Activated T-cell treated with anti-CD3 and anti-CD28 coated beads for 48 hours (primary cell): ENCODE results near the gene RAB11FIP5.
"Not testable (repeated sequence)": the region's sequence is repeated elsewhere in the genome, so short reads cannot be mapped to it uniquely, and the experiment has no call there.

ENCODE experiments used
- DNase-seq: peaks from one replicate; pipeline ENCODE4 v3.0.0-alpha.2; 2020; ENCODE audit warnings: low read depth

The RAB11FIP5 gene

GRCh38 chr2:73069041-73069854, 43.5 kb downstream of the RAB11FIP5 start:
- DNase-seq: no peak

GRCh38 chr2:73068147-73068546, 44.6 kb downstream of the RAB11FIP5 start:
- no peak for DNase-seq

DNA sequence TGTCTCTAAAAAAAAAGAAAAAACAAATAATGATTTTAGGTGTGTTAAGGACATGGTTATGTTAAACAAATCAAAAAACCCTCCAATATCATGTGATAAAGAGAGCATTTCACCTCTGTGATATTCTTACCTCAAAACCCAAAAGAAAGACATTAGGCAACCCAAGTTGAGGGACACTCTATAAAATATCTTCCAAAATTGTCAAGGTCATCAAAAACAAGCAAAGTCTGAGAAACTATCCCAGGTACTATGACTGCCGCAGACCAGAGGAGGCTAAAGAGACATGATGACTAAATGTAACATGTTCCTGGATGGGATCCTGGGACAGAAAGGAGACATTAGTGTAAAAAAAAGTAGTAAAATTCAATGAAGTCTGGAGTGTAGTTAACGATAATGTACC, 45.7 kb downstream of the RAB11FIP5 start:
- DNase-seq: no peak

- not testable (repeated sequence) for DNase-seq
Observed at GRCh38 chr2:73065070-73065469, 47.7 kb downstream of the RAB11FIP5 start.

DNA sequence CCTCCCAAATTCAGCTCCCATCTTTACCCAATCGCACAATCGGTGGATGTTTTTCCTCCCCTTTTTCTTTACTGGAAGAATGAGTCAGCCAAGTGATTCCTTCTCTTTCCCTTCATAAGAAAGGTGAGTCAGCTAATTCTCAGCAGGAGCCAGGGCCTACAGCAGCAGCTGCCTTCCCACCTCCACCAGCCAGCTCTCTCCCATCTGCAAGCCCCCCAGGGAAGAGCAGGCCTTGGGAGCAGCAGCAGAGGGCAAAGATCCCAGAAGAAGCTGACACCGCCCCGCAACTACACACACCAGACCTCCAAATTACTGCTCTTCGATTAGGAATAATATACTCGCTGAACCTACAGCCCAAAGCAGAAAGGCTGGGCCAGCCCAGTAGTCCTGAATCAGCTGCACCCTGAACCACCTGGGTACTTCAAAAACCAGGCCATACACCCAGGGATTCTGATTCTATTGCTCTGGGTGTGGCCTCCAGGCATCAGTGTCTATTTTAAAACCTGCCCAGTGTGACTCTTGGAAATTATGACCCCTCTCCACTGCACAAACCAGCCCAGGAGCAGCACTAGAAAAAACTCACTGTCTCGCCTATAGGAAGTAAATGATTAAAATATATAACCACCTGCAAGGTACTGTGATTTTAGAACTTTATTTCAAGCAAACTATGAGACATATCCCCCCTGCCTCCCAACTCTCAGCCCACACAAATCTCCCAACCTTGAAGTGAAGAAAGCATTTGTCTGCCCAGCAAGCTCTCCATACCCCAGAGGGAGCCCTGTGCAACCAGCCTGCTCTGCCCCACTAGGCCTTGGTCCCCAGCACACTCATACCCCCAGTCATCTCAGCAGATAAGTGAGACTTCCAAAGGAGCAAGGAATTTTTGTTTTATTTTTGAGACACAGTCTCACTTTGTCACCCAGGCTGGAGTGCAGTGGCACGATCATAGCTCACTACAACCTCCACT, 48.6 kb downstream of the RAB11FIP5 start:
- DNase-seq: no peak

- no peak for DNase-seq
Observed at GRCh38 chr2:73063472-73063871, 49.3 kb downstream of the RAB11FIP5 start.

GRCh38 chr2:73059106-73059505, 53.6 kb downstream of the RAB11FIP5 start:
- no peak for DNase-seq

DNA sequence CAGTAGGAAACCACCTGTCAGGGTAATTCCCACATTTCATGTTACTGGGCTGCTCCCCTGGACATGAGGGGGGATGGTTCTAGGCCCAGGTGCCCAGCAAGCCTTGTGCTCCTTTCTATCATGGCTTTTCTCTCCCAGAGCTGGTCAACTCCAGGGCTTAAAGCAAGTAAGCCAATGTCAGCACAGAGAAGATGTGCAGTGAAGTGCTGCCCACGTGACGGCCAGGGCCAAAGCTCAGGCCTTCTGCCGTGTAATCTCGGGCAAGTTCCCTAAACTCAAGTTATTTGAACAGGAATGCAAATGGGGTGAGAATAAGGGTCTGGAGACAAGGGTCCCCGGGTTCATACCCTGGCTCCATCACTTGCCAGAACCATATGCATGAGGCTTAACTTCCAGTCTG, 57.8 kb downstream of the RAB11FIP5 start:
- DNase-seq: no peak

DNA sequence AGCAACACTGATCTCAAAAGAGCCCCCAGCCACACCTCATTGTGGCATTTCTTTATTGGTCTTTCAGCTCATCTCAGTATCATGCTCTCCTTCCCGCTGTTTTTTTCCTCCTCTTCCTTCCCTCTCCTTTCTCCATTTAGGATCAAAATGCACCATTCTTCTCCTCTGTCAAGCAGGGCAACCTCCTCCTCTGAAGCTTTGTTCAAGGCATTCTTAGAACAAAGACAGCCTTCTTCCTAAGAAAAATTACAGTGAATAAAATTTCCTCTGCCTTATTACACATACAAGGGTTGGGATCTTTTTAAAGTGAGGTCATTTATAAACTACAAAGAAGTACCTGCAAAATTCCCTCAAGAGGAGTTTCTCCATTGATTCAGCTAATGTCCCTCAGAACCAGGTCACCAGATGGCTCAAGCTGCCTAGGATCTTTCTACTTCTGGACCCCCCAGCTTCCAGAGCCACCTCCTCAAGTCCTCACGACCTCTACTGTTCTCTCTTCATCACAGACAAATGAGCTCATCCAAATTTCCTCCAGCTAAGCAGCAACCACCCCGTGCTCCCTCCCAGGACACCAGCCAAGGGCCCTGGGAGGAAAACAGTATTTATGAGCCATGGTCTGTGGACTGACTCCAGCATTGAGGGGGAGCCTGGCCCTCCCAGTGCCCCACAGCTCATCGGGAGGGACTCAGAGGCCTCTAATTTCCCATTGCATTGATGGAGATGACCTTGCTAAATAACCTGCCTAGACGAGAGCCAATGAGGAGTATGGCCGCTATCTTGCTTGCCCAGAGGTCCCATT, 59.2 kb downstream of the RAB11FIP5 start:
- DNase-seq: no peak

DNA sequence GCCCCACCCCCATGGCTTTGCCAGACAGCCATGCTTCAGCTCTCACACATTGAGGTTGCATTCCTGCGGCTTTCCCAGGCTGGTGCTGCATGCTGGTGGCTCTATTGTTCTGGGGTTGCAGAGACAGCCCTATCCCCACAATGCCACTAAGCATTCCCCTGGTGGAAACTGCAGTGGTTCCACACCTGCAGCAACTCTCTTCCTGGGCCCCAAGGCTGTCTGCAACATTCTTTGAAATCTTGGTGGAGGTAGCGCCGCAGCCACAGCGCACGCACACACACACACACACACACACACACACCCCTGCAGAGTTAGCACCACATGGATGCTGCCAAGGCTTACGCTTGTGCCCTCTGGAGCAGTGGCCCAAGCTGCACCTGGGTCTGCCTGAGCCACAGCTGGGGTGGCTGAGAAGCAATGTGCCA, 62.6 kb downstream of the RAB11FIP5 start:
- DNase-seq: no peak

GRCh38 chr2:73043929-73044832, 68.6 kb downstream of the RAB11FIP5 start:
- no peak for DNase-seq

- DNase-seq: no peak
Observed at GRCh38 chr2:73043276-73043675, 69.5 kb downstream of the RAB11FIP5 start.

- DNase-seq: no peak
Observed at GRCh38 chr2:73037947-73038585, 74.7 kb downstream of the RAB11FIP5 start.

GRCh38 chr2:73036766-73037165, 76.0 kb downstream of the RAB11FIP5 start:
- no peak for DNase-seq

DNA sequence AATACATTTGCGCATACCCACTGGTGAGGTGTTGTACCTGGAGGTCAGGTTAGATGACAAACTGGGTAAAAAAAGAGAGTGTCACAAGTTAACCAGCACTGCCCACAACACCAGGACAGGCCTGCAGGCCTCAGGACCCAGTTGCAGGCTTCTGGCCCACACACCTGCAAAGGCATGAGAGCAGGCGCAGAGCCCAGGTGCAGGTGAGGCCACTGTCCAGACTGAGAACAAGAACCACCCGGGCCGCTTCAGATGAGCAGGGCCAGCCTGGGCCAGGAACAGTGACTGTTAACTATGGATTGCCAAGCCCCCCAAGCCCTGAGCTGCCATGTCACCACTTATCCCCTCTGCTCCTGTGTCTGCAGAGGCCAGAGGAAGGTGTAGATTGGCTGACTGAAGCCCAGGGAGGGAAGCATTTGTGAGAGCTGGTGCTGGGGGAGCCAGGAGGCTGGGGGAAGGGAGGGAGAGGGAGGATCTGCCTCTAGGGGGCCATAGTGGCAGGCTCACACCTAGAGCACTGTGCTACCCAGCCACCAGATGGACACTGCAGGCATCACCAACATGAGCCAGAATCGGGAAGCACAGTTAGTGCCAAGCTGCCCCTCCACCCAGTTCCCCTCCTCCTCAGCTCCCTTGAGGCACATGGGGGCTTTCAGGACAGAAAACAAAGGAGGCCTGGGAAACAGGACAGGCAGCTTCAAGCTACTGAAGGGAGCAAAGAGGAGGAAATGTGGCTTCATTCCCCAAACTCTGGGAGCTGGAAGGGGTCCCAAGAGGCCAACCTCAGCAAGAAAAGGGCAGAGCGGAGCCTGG, 76.6 kb downstream of the RAB11FIP5 start:
- no peak for DNase-seq

DNA sequence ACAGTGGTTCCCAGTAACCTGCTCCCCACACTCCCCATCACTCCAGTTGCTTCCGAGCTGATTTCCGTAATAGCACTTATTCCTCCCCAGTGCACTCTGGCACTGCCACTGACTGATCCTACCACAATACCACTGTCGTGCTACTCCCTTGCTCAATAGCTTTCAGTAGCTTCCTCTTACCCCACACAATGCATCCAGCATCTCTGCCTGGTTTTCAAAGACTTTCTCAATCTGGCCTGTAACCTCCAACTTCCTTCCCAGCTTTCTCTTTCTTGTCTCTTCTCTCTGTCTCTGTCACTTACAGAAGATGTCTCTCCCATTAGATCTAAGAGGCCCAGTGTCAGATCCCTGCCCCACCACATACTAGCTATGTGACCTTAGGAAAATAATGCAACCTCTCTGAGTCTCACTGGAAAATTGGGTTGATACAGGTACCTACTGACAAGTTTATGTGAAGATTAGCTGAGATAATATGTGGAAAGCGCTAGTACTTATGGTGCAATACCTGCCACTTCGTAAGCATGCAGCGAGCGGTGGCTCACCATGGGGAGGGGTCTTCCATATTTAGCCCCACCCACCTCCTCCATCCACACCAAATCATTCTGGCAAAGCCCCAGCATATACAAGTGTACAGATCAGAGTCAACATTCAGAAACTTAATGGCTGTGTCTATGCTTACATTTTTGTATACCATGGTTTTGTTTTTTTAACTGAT, 77.9 kb downstream of the RAB11FIP5 start:
- no peak for DNase-seq

- DNase-seq: no peak
Observed at GRCh38 chr2:73033766-73034381, 78.9 kb downstream of the RAB11FIP5 start.

DNA sequence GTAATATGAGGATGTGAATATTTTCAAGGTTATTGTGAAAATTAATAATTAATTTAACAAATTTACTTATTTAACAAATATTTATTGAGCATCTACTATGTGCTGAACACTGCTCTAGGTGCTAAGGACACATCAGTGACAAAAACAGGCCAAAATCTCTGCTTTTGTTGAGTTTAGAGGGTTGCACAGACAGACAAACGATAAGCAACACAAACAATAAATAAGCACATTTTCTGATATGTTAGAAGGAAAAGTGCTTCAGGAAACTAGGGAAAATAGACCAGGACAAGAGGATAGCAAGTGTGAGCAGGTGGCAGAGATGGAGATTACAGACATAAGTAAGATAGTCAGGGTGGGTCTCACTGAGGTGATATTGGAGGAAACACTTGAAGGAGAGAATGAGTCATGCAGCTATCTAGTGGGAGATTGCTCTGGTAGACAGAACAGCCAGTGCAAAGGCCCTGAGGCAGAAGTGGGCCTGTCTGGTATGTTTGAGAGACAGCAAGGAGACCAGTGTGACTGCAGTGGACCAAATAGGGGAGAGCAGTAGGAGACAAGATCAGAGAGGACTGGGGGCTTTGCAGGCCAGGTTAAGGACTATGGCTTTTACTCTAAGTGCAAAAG, 79.5 kb downstream of the RAB11FIP5 start:
- no peak for DNase-seq
